Measurements from ENCODE around the gene GOLGA1. TPM values are rescaled to one million over a fixed set of nuclear protein-coding genes. Genes with fewer than 3 reads are reported as not detected.

The GOLGA1 gene
- total and polyA plus RNA-seq, 2 of the 13 experiments (the other 11 are each of a cell fraction or from before 2014, with no cell fraction given) = 12.7 to 15.9 TPM

DNA sequence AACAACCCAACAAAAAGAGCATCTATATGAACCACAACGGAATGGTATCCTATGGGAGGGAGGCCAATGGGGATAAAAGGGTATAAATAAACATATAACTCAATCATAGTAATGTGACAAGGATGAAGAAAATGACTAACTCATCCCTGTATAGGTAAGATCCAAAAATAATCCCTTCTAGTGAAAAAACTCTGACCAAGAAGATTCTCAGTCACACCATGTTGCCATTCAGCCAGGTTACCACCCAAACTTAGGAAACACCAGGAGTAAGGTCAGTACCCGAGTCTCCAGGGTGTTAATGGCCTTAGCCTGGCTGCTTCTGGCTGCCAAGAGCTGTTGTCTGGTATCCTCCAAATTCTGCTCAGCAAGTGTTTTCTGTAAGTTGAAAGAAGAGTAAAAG, 32.8 kb downstream of the GOLGA1 start (continued):
- TF ChIP-seq, protein P1, sequence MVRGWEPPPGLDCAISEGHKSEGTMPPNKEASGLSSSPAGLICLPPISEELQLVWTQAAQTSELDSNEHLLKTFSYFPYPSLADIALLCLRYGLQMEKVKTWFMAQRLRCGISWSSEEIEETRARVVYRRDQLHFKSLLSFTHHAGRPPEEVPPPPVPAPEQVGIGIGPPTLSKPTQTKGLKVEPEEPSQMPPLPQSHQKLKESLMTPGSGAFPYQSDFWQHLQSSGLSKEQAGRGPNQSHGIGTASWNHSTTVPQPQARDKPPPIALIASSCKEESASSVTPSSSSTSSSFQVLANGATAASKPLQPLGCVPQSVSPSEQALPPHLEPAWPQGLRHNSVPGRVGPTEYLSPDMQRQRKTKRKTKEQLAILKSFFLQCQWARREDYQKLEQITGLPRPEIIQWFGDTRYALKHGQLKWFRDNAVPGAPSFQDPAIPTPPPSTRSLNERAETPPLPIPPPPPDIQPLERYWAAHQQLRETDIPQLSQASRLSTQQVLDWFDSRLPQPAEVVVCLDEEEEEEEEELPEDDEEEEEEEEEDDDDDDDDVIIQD (CRISPR knock-in tag; IDR thresholded peaks at IDR 0.05; ENCODE audit: low read depth) = no peak
- no peak for TF ChIP-seq ZNF275 (CRISPR knock-in tag; IDR thresholded peaks at IDR 0.05; ENCODE audit: borderline replicate concordance)
- no peak for TF ChIP-seq NFE2L2 (IDR thresholded peaks at IDR 0.05; ENCODE audit: low read length)

- Histone ChIP-seq H3K4me1 (ENCODE audit: insufficient read depth, low read length) (no peaks in the 10 kb centered on the region), H3K79me2 (ENCODE audit: insufficient read depth, low read length) (no peaks in the 10 kb centered on the region), H3K27ac (ENCODE audit: extremely low read length, insufficient read depth, low read length) (no peak overlapping the region), H2AFZ (ENCODE audit: low read length) (no peak overlapping the region), H3K36me3 (replicated peaks in 1 of 2; ENCODE audit: control insufficient read depth in 1 of 2, insufficient read depth in 2 of 2, low read length in 2 of 2) (peaks cover 3 to 19% of the 10 kb centered on the region in 2 experiments; a peak in 4 of 5 replicates), H3K9ac (ENCODE audit: insufficient read depth, low read depth, low read length) (no peak overlapping the region), H3K4me2 (ENCODE audit: low read depth, low read length) (no peak overlapping the region), H3K9me3 (ENCODE audit: low read length) (no peaks in the 10 kb centered on the region), H3K27me3 (ENCODE audit: control insufficient read depth in 1 of 2, insufficient read depth in 2 of 2, low read length in 2 of 2) (no peaks in the 10 kb centered on the region), H3K4me3 (replicated peaks in 1 of 3; ENCODE audit: insufficient read depth in 1 of 3, low read depth in 2 of 3, low read length in 3 of 3) (no peak overlapping the region), H4K20me1 (ENCODE audit: insufficient read depth, low read length) (no peaks in the 10 kb centered on the region)
- no TSS peak for BruUV-seq (replicated peaks)
- POLR2A ChIA-PET = no interaction called here
- FAIRE-seq (no peak), ATAC-seq (no peak), DNase-seq (ENCODE audit: low spot score) (no peak)
- no peak for TF ChIP-seq ZNF672 (CRISPR knock-in tag; IDR thresholded peaks at IDR 0.05)
- TF ChIP-seq, protein P2, sequence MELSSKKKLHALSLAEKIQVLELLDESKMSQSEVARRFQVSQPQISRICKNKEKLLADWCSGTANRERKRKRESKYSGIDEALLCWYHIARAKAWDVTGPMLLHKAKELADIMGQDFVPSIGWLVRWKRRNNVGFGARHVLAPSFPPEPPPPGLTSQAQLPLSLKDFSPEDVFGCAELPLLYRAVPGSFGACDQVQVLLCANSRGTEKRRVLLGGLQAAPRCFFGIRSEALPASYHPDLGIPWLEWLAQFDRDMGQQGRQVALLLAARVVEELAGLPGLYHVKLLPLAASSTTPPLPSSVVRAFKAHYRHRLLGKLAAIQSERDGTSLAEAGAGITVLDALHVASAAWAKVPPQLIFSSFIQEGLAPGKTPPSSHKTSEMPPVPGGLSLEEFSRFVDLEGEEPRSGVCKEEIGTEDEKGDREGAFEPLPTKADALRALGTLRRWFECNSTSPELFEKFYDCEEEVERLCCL (CRISPR knock-in tag; IDR thresholded peaks at IDR 0.05; ENCODE audit: borderline replicate concordance) = no peak
- TF ChIP-seq CCDC6 (CRISPR knock-in tag; IDR thresholded peaks at IDR 0.05) = no peak
- no peak for TF ChIP-seq NFKBIZ (CRISPR knock-in tag; IDR thresholded peaks at IDR 0.05)
- TF ChIP-seq THRA (CRISPR knock-in tag; IDR thresholded peaks at IDR 0.05; ENCODE audit: borderline replicate concordance) = no peak
- TF ChIP-seq TP53 (CRISPR knock-in tag; conservative IDR thresholded peaks at IDR 0.05) = no peak
- no peak for TF ChIP-seq ZFP1 (CRISPR knock-in tag; IDR thresholded peaks at IDR 0.05)
- no peak for TF ChIP-seq U2AF1 (optimal IDR thresholded peaks at IDR 0.05; ENCODE audit: low read depth, low read length)
- no peak for TF ChIP-seq TFDP2 (CRISPR knock-in tag; IDR thresholded peaks at IDR 0.05)
- TF ChIP-seq CENPT (CRISPR knock-in tag; IDR thresholded peaks at IDR 0.05; ENCODE audit: low read depth) = no peak
- no peak for TF ChIP-seq DNMT3B (CRISPR knock-in tag; conservative IDR thresholded peaks at IDR 0.05)
- TF ChIP-seq SSRP1 (CRISPR knock-in tag; IDR thresholded peaks at IDR 0.05) = no peak
- in situ Hi-C loops (cut with HindIII; ENCODE audit: extremely low pct_ligation_motif_present, low pct_unique_long_range_greater_than_20kb) (no loop called here), intact Hi-C loops (cut with micrococcal nuclease; ENCODE audit: unreplicated experiment) (no loop called here)
- 98% methylated on average over 1 of the region's 1 CpG for WGBS (ENCODE audit: low lambda C conversion rate)
- CTCF ChIA-PET (ENCODE audit: low intra/inter-chr PET ratio, low total read pairs) = no interaction called here
Measured at GRCh38 chr9:124906966-124907365, 33.9 kb downstream of the GOLGA1 start.

All from HepG2 (cell line).